SK-N-SH (cell line): ENCODE results near the gene CD99L2. TPM values are rescaled to one million over a fixed set of nuclear protein-coding genes. Genes with fewer than 3 reads are reported as not detected.

Source experiments
- CTCF ChIA-PET: fragments of 300-600, 350-600 bp; formaldehyde crosslinking; extraction: SDS; loops from one replicate; lab custom pipeline; 2021; lab: Yijun Ruan, JAX
- POLR2A ChIA-PET: fragments of 350-600 bp; sonication (Branson Sonifier 250); formaldehyde crosslinking; extraction: SDS; loops from one replicate; lab custom pipeline; 2020; ENCODE audit warnings: antibody characterized with exemption, inconsistent platforms; lab: Yijun Ruan, JAX
- DNase-seq: peaks from one replicate; pipeline ENCODE4 v3.0.0; 2012
- H2AFZ ChIP-seq: fragments of 200-600 bp; sonication (generic); 2 replicates; pipeline ENCODE4 v1.8.1; 2016; ENCODE audit warnings: antibody characterized with exemption, mild to moderate bottlenecking, low read depth
- H3F3A ChIP-seq: fragments of 200-600 bp; sonication (generic); replicated peaks from 2 replicates; pipeline ENCODE3; 2016; ENCODE audit warnings: antibody characterized with exemption, mild to moderate bottlenecking; ENCODE audit not compliant: insufficient read depth
- H3K27ac ChIP-seq, 2 experiments: fragments of 200-500 bp in 1 of 2; fragments of 200-600 bp in 1 of 2; sonication (Bioruptor generic) in 1 of 2; sonication (generic), shearing (Covaris generic) in 1 of 2; 2 replicates each; pipeline versions ENCODE4 v1.5.1 to v1.6.1; 2014 to 2016; ENCODE audit warnings: low read depth in 2 of 2, inconsistent platforms in 1 of 2, low read length in 1 of 2, mild to moderate bottlenecking in 1 of 2, mixed read lengths in 1 of 2
- H3K27me3 ChIP-seq: fragments of 200-600 bp; sonication (generic), shearing (Covaris generic); 2 replicates; pipeline ENCODE4 v1.6.1; 2016; ENCODE audit warnings: mixed run types; ENCODE audit not compliant: insufficient read depth
- H3K36me3 ChIP-seq, 2 experiments: fragments of 200-500 bp in 1 of 2; fragments of 200-600 bp in 1 of 2; sonication (Bioruptor generic) in 1 of 2; sonication (generic) in 1 of 2; replicated peaks in 1 of 2; 2 replicates each; pipeline versions ENCODE3 to v1.5.1; 2014 to 2016; ENCODE audit warnings: low read length in 1 of 2, mild to moderate bottlenecking in 1 of 2; ENCODE audit not compliant: insufficient read depth in 2 of 2, control insufficient read depth in 1 of 2
- H3K4me1 ChIP-seq, 2 experiments: fragments of 200-500 bp in 1 of 2; fragments of 200-600 bp in 1 of 2; sonication (Bioruptor generic) in 1 of 2; sonication (generic), shearing (Covaris generic) in 1 of 2; 2 replicates each; pipeline versions ENCODE4 v1.5.1 to v1.6.1; 2014 to 2016; ENCODE audit warnings: low read depth in 1 of 2, low read length in 1 of 2, mixed run types in 1 of 2; ENCODE audit not compliant: insufficient read depth in 2 of 2, control insufficient read depth in 1 of 2
- H3K4me2 ChIP-seq: fragments of 200-600 bp; sonication (generic), shearing (Covaris generic); 2 replicates; pipeline ENCODE4 v1.6.1; 2017; ENCODE audit warnings: mixed run types
- H3K4me3 ChIP-seq, 2 experiments: fragments of 200-500 bp in 1 of 2; fragments of 200-600 bp in 1 of 2; sonication (Bioruptor generic) in 1 of 2; sonication (generic), shearing (Covaris generic) in 1 of 2; 2 replicates each; pipeline versions ENCODE4 v1.5.1 to v1.8.1; 2014 to 2016; ENCODE audit warnings: low read depth in 2 of 2, inconsistent platforms in 1 of 2, low read length in 1 of 2, mild to moderate bottlenecking in 1 of 2, mixed read lengths in 1 of 2, moderate library complexity in 1 of 2
- H3K79me2 ChIP-seq: fragments of 200-600 bp; sonication (generic); 2 replicates; pipeline ENCODE4 v1.8.1; 2017; ENCODE audit warnings: mild to moderate bottlenecking; ENCODE audit not compliant: insufficient read depth
- H3K9ac ChIP-seq: fragments of 200-600 bp; sonication (generic); 2 replicates; pipeline ENCODE4 v1.6.1; 2017; ENCODE audit warnings: mixed run types
- H3K9me2 ChIP-seq: fragments of 200-600 bp; sonication (generic); 2 replicates; pipeline ENCODE4 v1.6.1; 2017; ENCODE audit warnings: mixed run types
- H3K9me3 ChIP-seq: fragments of 200-600 bp; sonication (generic); 2 replicates; pipeline ENCODE4 v1.6.1; 2017; ENCODE audit warnings: mixed run types, mild to moderate bottlenecking, moderate library complexity
- H4K20me1 ChIP-seq: fragments of 200-600 bp; sonication (generic); 2 replicates; pipeline ENCODE4 v1.6.1; 2017; ENCODE audit warnings: mild to moderate bottlenecking, mixed run types; ENCODE audit not compliant: insufficient read depth
- CHD2 ChIP-seq: fragments of 150-350 bp; IDR thresholded peaks from 2 replicates; pipeline ENCODE4 v1.6.1; 2018; ENCODE audit warnings: low read length; ENCODE audit not compliant: partially characterized antibody
- ELF1 ChIP-seq: IDR thresholded peaks from 2 replicates; pipeline ENCODE4 v1.4.0; 2012
- EP300 ChIP-seq, 2 experiments: IDR thresholded peaks; 2 replicates each; pipeline versions ENCODE4 v1.4.0 to v1.6.1; 2012; ENCODE audit warnings: borderline replicate concordance in 1 of 2, low read depth in 1 of 2, low read length in 1 of 2
- EZH2phosphoT487 ChIP-seq: fragments of 200-600 bp; sonication (generic); IDR thresholded peaks from 2 replicates; pipeline ENCODE4 v1.6.1; 2017; ENCODE audit warnings: low read depth, mixed run types, mild to moderate bottlenecking, antibody characterized with exemption, moderate library complexity, borderline replicate concordance
- FOSL2 ChIP-seq: IDR thresholded peaks from 2 replicates; pipeline ENCODE4 v1.4.0; 2012; ENCODE audit warnings: low read depth, mild to moderate bottlenecking, moderate library complexity, borderline replicate concordance
- GATA2 ChIP-seq: sonication (generic); formaldehyde crosslinking; IDR thresholded peaks from 2 replicates; pipeline ENCODE4 v1.5.0; 2020; ENCODE audit warnings: mild to moderate bottlenecking, missing genetic modification reagents
- IRF3 ChIP-seq: fragments of 150-350 bp; IDR thresholded peaks from 2 replicates; pipeline ENCODE4 v1.6.1; 2016; ENCODE audit warnings: mild to moderate bottlenecking, low read depth, low read length
- JUND ChIP-seq: IDR thresholded peaks from 2 replicates; pipeline ENCODE4 v1.4.0; 2012
- MAX ChIP-seq: IDR thresholded peaks from 2 replicates; pipeline ENCODE4 v1.4.0; 2012; ENCODE audit warnings: low read depth
- MEF2A ChIP-seq: IDR thresholded peaks from 2 replicates; pipeline ENCODE4 v1.4.0; 2012; ENCODE audit warnings: low read depth, borderline replicate concordance
- MXI1 ChIP-seq: IDR thresholded peaks from 2 replicates; pipeline ENCODE4 v1.6.1; 2012; ENCODE audit warnings: mild to moderate bottlenecking, low read depth, low read length, improper control_type of control experiment
- POLR2AphosphoS5 ChIP-seq: IDR thresholded peaks from 2 replicates; pipeline ENCODE4 v1.6.1; 2012; ENCODE audit warnings: low read depth, low read length
- RAD21 ChIP-seq: IDR thresholded peaks from 2 replicates; pipeline ENCODE4 v1.6.1; 2012; ENCODE audit warnings: mild to moderate bottlenecking, low read length
- RXRA ChIP-seq: IDR thresholded peaks from 2 replicates; pipeline ENCODE4 v1.4.0; 2012; ENCODE audit warnings: low read depth, mild to moderate bottlenecking, borderline replicate concordance
- SMC3 ChIP-seq: IDR thresholded peaks from 2 replicates; pipeline ENCODE4 v1.6.1; 2012; ENCODE audit warnings: low read depth, low read length, improper control_type of control experiment
- TAF1 ChIP-seq: IDR thresholded peaks from 2 replicates; pipeline ENCODE4 v1.6.1; 2012; ENCODE audit warnings: low read depth, mild to moderate bottlenecking, low read length, moderate library complexity, borderline replicate concordance
- WGBS: methylation state at CpG from one replicate; pipeline ENCODE4 v1.1.6; 2017; ENCODE audit warnings: low lambda C conversion rate; 5-methylcytosine and 5-hydroxymethylcytosine counted together
- polyA plus RNA-seq, 3 experiments: library from polyadenylated mRNA; depleted of rRNA; stranded (reverse); fragments of >200 nt; gene quantifications; 2 replicates each; pipeline ENCODE4 v1.2.3, GENCODE V29; 2012
- TF ChIP-seq, protein P1 (sequence below): IDR thresholded peaks from 2 replicates; pipeline ENCODE4 v1.4.0; 2012; ENCODE audit warnings: low read depth, borderline replicate concordance

CD99L2 gene
- polyA plus RNA-seq, 1 of the 3 experiments (the other 2 are of a cell fraction), result 57.7 TPM

DNA sequence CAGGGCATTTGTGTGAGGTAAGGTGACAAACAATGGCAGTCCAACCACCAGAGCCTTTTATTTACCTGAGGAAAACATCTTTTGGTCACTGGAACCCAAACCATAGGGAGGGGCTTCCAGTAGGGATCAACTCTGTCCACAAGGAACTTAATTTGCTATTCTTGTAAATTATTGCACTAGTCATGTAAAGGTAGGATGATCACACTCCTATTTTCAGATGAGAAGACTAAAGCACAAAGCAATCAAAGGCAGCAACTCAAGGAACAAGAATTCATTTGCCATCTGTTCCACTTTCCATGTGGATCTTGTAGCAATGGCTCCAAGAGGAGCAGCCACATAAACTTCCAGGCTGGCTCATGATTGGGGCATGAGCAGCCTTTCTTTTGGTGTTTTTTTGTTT lies 35.3 kb downstream of the CD99L2 start:
- POLR2A ChIA-PET, result no interaction called here
- Histone ChIP-seq H3K27me3 (no peaks in the 10 kb centered on the region), H3F3A (no peaks in the 10 kb centered on the region), H3K27ac (no peak overlapping the region), H3K9ac (no peak overlapping the region), H2AFZ (no peak overlapping the region), H3K4me3 (no peak overlapping the region), H3K4me2 (no peak overlapping the region), H3K9me2 (no peaks in the 10 kb centered on the region), H3K4me1 (no peaks in the 10 kb centered on the region), H4K20me1 (0 out of 2 replicates have a peak, but pooled peaks cover 3% of the 10 kb centered on the region), H3K9me3 (no peaks in the 10 kb centered on the region), H3K36me3 (no peaks in the 10 kb centered on the region), H3K79me2 (no peaks in the 10 kb centered on the region; the same call in 1 of the 2 replicates)
- CTCF ChIA-PET, result no interaction called here
- TF ChIP-seq GATA2 (CRISPR knock-in tag) (no peak), FOSL2 (no peak), MEF2A (no peak), POLR2AphosphoS5 (no peak), RXRA (no peak)
- TF ChIP-seq, protein P1, sequence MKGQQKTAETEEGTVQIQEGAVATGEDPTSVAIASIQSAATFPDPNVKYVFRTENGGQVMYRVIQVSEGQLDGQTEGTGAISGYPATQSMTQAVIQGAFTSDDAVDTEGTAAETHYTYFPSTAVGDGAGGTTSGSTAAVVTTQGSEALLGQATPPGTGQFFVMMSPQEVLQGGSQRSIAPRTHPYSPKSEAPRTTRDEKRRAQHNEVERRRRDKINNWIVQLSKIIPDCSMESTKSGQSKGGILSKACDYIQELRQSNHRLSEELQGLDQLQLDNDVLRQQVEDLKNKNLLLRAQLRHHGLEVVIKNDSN, result no peak
- no peak for DNase-seq

DNA sequence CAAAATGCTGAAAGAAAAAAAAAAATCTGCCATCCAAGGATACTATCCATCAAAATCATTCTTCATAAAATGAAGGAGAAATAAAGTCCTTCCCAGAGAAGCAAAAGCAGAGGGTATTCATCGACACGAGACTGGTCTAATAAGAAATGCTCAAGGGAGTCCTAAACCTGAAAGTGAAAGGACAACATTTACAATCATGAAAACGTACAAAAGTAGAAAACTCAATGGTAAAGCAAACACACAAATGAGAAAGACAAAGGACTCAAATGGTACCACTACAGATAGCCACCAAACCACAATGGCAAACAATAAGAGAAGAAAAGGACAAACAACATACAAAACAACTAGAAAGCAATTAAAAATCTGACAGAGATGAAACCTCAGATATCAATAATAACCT lies 41.0 kb downstream of the CD99L2 start:
- Histone ChIP-seq H3K9ac (no peak overlapping the region), H3K27me3 (no peaks in the 10 kb centered on the region), H3K9me2 (no peaks in the 10 kb centered on the region), H3F3A (no peaks in the 10 kb centered on the region), H3K4me2 (no peak overlapping the region), H3K36me3 (no peaks in the 10 kb centered on the region), H3K27ac (no peak overlapping the region), H3K79me2 (no peaks in the 10 kb centered on the region; the same call in 1 of the 2 replicates), H4K20me1 (0 out of 2 replicates have a peak, but pooled peaks cover 3% of the 10 kb centered on the region), H3K4me3 (no peak overlapping the region), H2AFZ (no peak overlapping the region), H3K9me3 (peaks cover 7% of the 10 kb centered on the region; the same call in 1 of the 2 replicates), H3K4me1 (no peaks in the 10 kb centered on the region; a peak in 1 of 4 replicates)
- no peak for DNase-seq
- CTCF ChIA-PET, result no interaction called here
- POLR2A ChIA-PET, result no interaction called here
- 45% methylated on average over 3 of the region's 3 CpGs for WGBS
- TF ChIP-seq EZH2phosphoT487 (no peak), JUND (no peak), IRF3 (no peak), MAX (no peak), MXI1 (no peak), ELF1 (no peak), RAD21 (no peak), RXRA (no peak), MEF2A (no peak), GATA2 (CRISPR knock-in tag) (no peak), CHD2 (no peak), SMC3 (no peak), TAF1 (no peak), FOSL2 (no peak), EP300 (IDR thresholded peaks at IDR 0.05; ENCODE audit: borderline replicate concordance in 1 of 2, low read depth in 1 of 2, low read length in 1 of 2) (no peak)
